Mucosa of rectum (tissue), 2 donors: ENCODE results near the gene CBS.

Experiments
- H3K27ac ChIP-seq, 2 donors: one replicate each; pipeline ENCODE4 v1.7.0; 2013; ENCODE audit warnings: inconsistent platforms in 2 of 2, low read depth in 2 of 2, low read length in 2 of 2
- H3K27me3 ChIP-seq, 2 donors: one replicate each; pipeline ENCODE4 v1.7.0; 2013; ENCODE audit warnings: low read length in 2 of 2; ENCODE audit not compliant: control insufficient read depth in 2 of 2, insufficient read depth in 2 of 2
- H3K36me3 ChIP-seq, 2 donors: one replicate each; pipeline ENCODE4 v1.7.0; 2013; ENCODE audit warnings: low read length in 2 of 2; ENCODE audit not compliant: control insufficient read depth in 2 of 2, insufficient read depth in 2 of 2
- H3K4me1 ChIP-seq, 2 donors: one replicate each; pipeline ENCODE4 v1.7.0; 2013; ENCODE audit warnings: low read length in 2 of 2, mild to moderate bottlenecking in 1 of 2; ENCODE audit not compliant: control insufficient read depth in 2 of 2, insufficient read depth in 2 of 2
- H3K4me3 ChIP-seq, 2 donors: one replicate each; pipeline ENCODE4 v1.7.0; 2013; ENCODE audit warnings: low read length in 2 of 2
- H3K9ac ChIP-seq, 2 donors: one replicate each; pipeline ENCODE4 v1.7.0; 2013; ENCODE audit warnings: low read length in 2 of 2, low read depth in 1 of 2, mild to moderate bottlenecking in 1 of 2
- H3K9me3 ChIP-seq, 2 donors: one replicate each; pipeline ENCODE4 v1.7.0; 2013; ENCODE audit warnings: low read length in 2 of 2; ENCODE audit not compliant: control insufficient read depth in 2 of 2
- donor health status: healthy.
- donor health status: Normal muscosa, but diverticular disease.

The CBS gene

GRCh38 chr21:43024439-43025136, 51.0 kb downstream of the CBS start:
- no peaks in the 10 kb centered on the region for H3K4me1 ChIP-seq
- H3K9ac ChIP-seq: no peak overlapping the region
- no peaks in the 10 kb centered on the region for H3K9me3 ChIP-seq
- no peaks in the 10 kb centered on the region for H3K27me3 ChIP-seq
- no peak overlapping the region for H3K4me3 ChIP-seq
- peaks cover 49 to 62% of the 10 kb centered on the region in 2 donors for H3K36me3 ChIP-seq
- no peak overlapping the region for H3K27ac ChIP-seq

DNA sequence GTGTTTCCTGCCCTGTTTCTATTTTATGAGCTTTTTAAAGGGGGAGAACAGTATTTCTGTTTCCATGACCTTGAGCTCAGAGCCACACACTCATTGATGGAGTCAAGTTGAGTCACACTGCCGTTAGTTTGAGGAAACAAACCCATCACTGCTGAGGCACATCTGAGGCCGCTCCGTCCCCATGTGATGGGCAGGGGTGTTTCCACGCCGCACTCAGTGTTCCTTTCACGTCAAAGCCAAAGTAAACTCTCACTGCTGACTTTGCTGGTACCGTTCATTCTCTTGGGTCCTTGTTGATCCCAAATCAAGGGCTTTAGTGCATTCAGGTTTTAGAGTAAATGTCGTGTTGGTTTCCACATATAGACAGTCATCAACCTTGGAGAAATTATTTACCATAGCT, 52.5 kb downstream of the CBS start:
- no peaks in the 10 kb centered on the region for H3K9me3 ChIP-seq
- peaks cover 40 to 55% of the 10 kb centered on the region in 2 donors for H3K36me3 ChIP-seq
- no peak overlapping the region for H3K9ac ChIP-seq
- no peaks in the 10 kb centered on the region for H3K4me1 ChIP-seq
- no peak overlapping the region for H3K27ac ChIP-seq
- no peak overlapping the region for H3K4me3 ChIP-seq
- H3K27me3 ChIP-seq: no peaks in the 10 kb centered on the region

GRCh38 chr21:43021756-43022600, 53.7 kb downstream of the CBS start:
- Histone ChIP-seq H3K9me3 (no peaks in the 10 kb centered on the region), H3K27ac (no peak overlapping the region), H3K4me1 (no peaks in the 10 kb centered on the region), H3K27me3 (no peaks in the 10 kb centered on the region), H3K36me3 (peaks cover 39 to 45% of the 10 kb centered on the region in 2 donors), H3K9ac (no peak overlapping the region), H3K4me3 (no peak overlapping the region)

DNA sequence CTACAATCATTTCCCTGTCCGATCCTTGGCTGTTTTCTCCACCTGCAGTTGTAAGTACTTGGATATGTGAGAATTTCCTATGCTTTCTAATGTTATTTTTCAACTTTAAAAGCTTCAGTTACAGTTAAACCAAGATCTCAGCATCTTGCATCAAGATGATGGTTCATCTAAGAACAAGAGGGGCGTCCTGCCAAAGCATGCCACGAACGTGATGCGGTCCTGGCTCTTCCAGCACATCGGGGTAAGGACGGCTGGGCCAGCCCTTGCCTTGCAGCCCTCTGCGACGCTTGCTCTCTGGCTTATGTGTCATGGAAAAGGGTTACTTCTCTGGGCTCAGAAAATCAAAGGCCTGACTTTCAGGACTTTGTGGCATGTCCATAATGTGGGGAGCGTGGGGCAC, 54.4 kb downstream of the CBS start:
- H3K4me1 ChIP-seq: no peaks in the 10 kb centered on the region
- no peak overlapping the region for H3K4me3 ChIP-seq
- no peak overlapping the region for H3K27ac ChIP-seq
- no peaks in the 10 kb centered on the region for H3K9me3 ChIP-seq
- H3K27me3 ChIP-seq: no peaks in the 10 kb centered on the region
- H3K9ac ChIP-seq: no peak overlapping the region
- peaks cover 46 to 48% of the 10 kb centered on the region in 2 donors for H3K36me3 ChIP-seq

DNA sequence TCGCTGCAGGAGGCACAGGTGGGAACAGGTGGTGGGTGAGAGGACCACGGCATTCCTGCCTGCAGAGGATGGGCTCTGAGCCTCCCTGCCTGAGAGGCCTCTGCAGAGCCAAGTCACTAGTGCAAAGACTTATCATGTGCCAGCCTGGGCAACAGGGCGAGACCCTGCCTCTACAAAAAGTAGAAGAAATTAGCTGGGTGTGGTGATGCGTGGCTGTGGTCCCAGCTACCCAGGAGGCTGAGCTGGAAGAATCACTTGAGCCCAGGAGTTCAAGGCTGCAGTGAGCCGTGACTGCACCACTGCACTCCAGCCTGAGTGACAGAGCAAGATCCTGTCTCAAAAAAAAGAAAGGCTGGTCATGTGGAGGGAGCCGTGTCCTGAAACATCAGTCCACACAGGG, 54.9 kb downstream of the CBS start:
- Histone ChIP-seq H3K9ac (no peak overlapping the region), H3K36me3 (peaks cover 47 to 50% of the 10 kb centered on the region in 2 donors), H3K4me1 (no peaks in the 10 kb centered on the region), H3K4me3 (no peak overlapping the region), H3K27me3 (no peaks in the 10 kb centered on the region), H3K27ac (no peak overlapping the region), H3K9me3 (no peaks in the 10 kb centered on the region)

DNA sequence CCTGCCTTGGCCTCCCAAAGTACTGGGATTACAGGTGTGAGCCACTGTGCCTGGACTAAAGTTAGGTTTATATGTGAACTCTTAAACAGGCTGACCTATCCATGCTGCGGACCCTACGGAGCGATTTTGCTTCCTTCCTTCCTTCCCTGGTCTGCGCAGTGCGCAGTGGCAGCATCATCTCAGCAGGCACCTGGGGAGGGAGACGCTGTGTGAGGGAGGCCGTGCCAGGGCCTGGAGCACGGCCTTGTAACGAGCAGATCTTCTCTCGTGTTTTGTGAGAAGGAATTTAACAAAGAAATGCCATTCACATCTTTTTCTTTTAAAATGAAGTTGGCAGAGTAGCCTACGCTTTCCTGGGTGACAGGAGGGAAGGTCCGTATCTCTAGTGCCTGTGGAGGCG, 55.5 kb downstream of the CBS start:
- peaks cover 43 to 44% of the 10 kb centered on the region in 2 donors for H3K36me3 ChIP-seq
- H3K27me3 ChIP-seq: no peaks in the 10 kb centered on the region
- no peak overlapping the region for H3K27ac ChIP-seq
- H3K9ac ChIP-seq: no peak overlapping the region
- H3K4me3 ChIP-seq: no peak overlapping the region
- no peaks in the 10 kb centered on the region for H3K9me3 ChIP-seq
- H3K4me1 ChIP-seq: no peaks in the 10 kb centered on the region

- no peaks in the 10 kb centered on the region for H3K9me3 ChIP-seq
- no peaks in the 10 kb centered on the region for H3K4me1 ChIP-seq
- no peak overlapping the region for H3K27ac ChIP-seq
- H3K27me3 ChIP-seq: no peaks in the 10 kb centered on the region
- peaks cover 35 to 38% of the 10 kb centered on the region in 2 donors for H3K36me3 ChIP-seq
- H3K9ac ChIP-seq: no peak overlapping the region
- no peak overlapping the region for H3K4me3 ChIP-seq
Measured at GRCh38 chr21:43018519-43018918, 57.1 kb downstream of the CBS start.

- no peaks in the 10 kb centered on the region for H3K4me1 ChIP-seq
- no peak overlapping the region for H3K4me3 ChIP-seq
- no peak overlapping the region for H3K27ac ChIP-seq
- no peak overlapping the region for H3K9ac ChIP-seq
- H3K9me3 ChIP-seq: no peaks in the 10 kb centered on the region
- no peaks in the 10 kb centered on the region for H3K27me3 ChIP-seq
- H3K36me3 ChIP-seq: peaks cover 30 to 34% of the 10 kb centered on the region in 2 donors
Measured at GRCh38 chr21:43016728-43017127, 58.9 kb downstream of the CBS start.

- Histone ChIP-seq H3K27me3 (no peaks in the 10 kb centered on the region), H3K27ac (no peak overlapping the region), H3K4me1 (no peaks in the 10 kb centered on the region), H3K9ac (no peak overlapping the region), H3K4me3 (no peak overlapping the region), H3K9me3 (no peaks in the 10 kb centered on the region), H3K36me3 (peaks cover 26 to 30% of the 10 kb centered on the region in 2 donors)
Measured at GRCh38 chr21:43015906-43016540, 59.6 kb downstream of the CBS start.

DNA sequence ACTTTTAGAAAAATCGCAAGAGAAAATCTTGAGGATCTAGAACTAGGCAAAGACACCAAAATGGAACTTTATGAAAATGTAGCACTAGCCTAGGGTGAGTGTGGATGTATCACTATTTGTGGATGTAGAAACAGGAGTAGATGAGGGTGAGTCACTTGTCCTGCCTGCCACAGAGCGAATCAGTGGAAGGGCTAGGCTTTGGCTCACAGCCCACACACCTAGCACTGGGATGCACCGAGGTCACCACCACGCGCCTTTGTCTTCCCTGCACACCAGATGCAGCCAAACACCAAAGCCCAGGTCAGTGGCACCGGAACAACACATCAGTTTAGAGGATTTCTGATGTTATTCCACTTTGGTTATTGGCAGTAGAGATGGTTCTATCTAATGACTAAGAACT, 63.0 kb downstream of the CBS start:
- Histone ChIP-seq H3K27me3 (no peaks in the 10 kb centered on the region), H3K9me3 (no peaks in the 10 kb centered on the region), H3K9ac (no peak overlapping the region), H3K4me3 (no peak overlapping the region), H3K4me1 (no peaks in the 10 kb centered on the region), H3K27ac (no peak overlapping the region), H3K36me3 (peaks cover 18 to 37% of the 10 kb centered on the region in 2 donors)
